Left ventricle myocardium inferior (tissue), 1 donor: ENCODE data around the gene ACAD9. TPM values are rescaled to one million over a fixed set of nuclear protein-coding genes. Genes with fewer than 3 reads are reported as not detected.
A peak's percentile ranks its signal among the peaks of the same experiment; 100 is the strongest.
"Not testable (repeated sequence)": the region's sequence is repeated elsewhere in the genome, so short reads cannot be mapped to it uniquely, and the experiment has no call there.

Experiments
- DNase-seq: peaks from one replicate; pipeline ENCODE4 v3.0.0-alpha.2; 2020
- H3K27ac ChIP-seq: fragments of 200-600 bp; replicated peaks from 2 replicates; pipeline ENCODE4 v1.8.0; 2021
- H3K27me3 ChIP-seq: fragments of 200-600 bp; 2 replicates; pipeline ENCODE4 v1.8.0; 2021; ENCODE audit warnings: low read depth
- H3K36me3 ChIP-seq: fragments of 200-600 bp; 2 replicates; pipeline ENCODE4 v1.8.0; 2021
- H3K4me1 ChIP-seq: fragments of 200-600 bp; 2 replicates; pipeline ENCODE4 v1.8.0; 2021
- H3K4me3 ChIP-seq: fragments of 200-600 bp; 2 replicates; pipeline ENCODE4 v1.8.0; 2021; ENCODE audit warnings: mild to moderate bottlenecking, moderate library complexity
- H3K9me3 ChIP-seq: fragments of 200-600 bp; replicated peaks from 2 replicates; pipeline ENCODE4 v1.8.0; 2021
- CTCF ChIP-seq: fragments of 200-600 bp; IDR thresholded peaks from 2 replicates; pipeline ENCODE4 v1.8.0; 2021; ENCODE audit warnings: antibody characterized with exemption, mild to moderate bottlenecking, borderline replicate concordance
- intact Hi-C: fragments of 100-400 bp; cut with micrococcal nuclease; formaldehyde crosslinking; loops from one replicate; pipeline ENCODE4 v1.11.0; 2022
- long read RNA-seq: library from polyadenylated mRNA; unstranded; transcript quantifications from one replicate; pipeline ENCODE4 v2.0.0, GENCODE V29; 2021
- total RNA-seq: library from RNA; stranded (reverse); fragmentation: NEBNext Ultra II Directional; extraction: Animal tissue kit (Norgen Biotek cat#: 25700); gene quantifications from one replicate; pipeline ENCODE4 v1.2.1, GENCODE V29; 2021
- donor health status: DM: no; HTN: yes; CAD: no; lungs with severe emphysema.

Gene ACAD9
- total RNA-seq: 35.9 TPM
- long read RNA-seq, transcript ACAD9-201 (18 exons, 2,454 nt): major isoform, 42 of 43 reads
- long read RNA-seq, partial matches to known transcripts: 1 of 43 reads
- long read RNA-seq, other reads (novel, unspliced or antisense): 0 of 43 reads

GRCh38 chr3:128879125-128879969 lies at the start of gene ACAD9:
TSS of gene ACAD9 (plus strand) at chr3:128879620. CDS start at chr3:128879692, 72 bp downstream.
- intact Hi-C loops: no loop called here
- TF ChIP-seq CTCF: no peak
- Histone ChIP-seq H3K4me1 (peaks cover 80% of the 10 kb centered on the region), H3K27ac (peak within 1 kb of the TSS; percentile 93), H3K4me3 (peak within 1 kb of the TSS; percentile 88), H3K9me3 (no peaks in the 10 kb centered on the region), H3K36me3 (peaks cover 5% of the 10 kb centered on the region), H3K27me3 (no peaks in the 10 kb centered on the region)
- peak; percentile 97 for DNase-seq

DNA sequence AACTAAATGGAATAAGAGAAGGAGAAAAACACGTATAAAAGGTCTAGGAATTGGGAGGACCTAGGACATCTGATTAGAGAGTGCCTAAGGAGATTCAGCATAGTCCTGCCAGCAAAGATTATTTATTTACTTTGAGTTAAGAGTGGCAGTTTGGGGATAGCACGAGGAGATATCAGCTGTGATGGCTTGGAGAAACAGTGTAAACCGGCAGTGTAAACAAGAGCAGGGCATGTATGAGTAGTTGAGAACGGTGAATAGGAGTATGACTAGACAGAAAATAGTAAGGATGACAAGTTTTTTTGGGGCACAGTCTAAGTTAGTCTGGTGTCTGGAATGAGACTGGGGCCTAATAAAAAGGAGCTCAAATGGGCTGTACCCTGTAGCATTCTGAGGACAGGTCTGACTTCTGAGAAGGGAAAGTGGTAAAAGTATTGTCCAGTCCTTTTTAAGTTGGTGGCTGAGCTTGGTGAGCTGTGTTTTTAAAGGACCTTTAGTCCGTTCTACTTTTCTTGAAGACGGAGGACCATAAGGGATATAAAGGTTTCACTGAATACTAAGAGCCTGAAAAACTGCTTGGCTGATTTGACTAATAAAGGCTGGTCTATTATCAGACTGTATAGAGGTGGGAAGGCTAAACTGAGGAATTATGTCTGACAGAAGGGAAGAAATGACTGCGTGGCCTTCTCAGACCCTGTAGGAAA lies 49.3 kb upstream of the ACAD9 start:
- H3K4me1 ChIP-seq, H3K27ac ChIP-seq, H3K9me3 ChIP-seq, H3K27me3 ChIP-seq, H3K4me3 ChIP-seq, H3K36me3 ChIP-seq, DNase-seq, intact Hi-C loops: not testable (repeated sequence)

DNA sequence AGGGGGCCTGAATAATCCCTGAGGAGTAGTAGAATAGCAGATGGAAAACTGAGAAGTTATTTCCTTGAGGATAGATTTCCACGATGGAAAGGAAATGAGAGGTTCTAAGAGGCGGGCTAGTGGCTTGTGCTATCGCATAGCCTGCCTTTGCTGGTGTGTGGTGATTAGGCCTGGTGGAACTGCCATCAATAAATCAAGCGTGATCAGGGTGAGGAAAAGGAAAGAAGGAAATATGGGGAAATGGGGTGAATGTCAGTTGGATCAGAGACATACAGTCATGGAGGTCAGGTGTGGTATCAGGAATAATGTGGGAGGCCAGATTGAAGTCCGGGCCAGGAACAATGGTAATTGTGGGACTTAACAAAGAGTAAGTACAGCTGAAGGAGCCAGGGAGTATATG lies 48.7 kb upstream of the ACAD9 start:
- DNase-seq, H3K27me3 ChIP-seq, H3K36me3 ChIP-seq, H3K9me3 ChIP-seq, H3K4me1 ChIP-seq, H3K27ac ChIP-seq, intact Hi-C loops, H3K4me3 ChIP-seq: not testable (repeated sequence)

GRCh38 chr3:128832979-128833378 lies 46.4 kb upstream of the ACAD9 start:
- DNase-seq, H3K27me3 ChIP-seq, intact Hi-C loops, H3K4me1 ChIP-seq, H3K36me3 ChIP-seq, H3K27ac ChIP-seq, H3K4me3 ChIP-seq, H3K9me3 ChIP-seq: not testable (repeated sequence)

- Histone ChIP-seq H3K36me3 (no peaks in the 10 kb centered on the region), H3K9me3 (no peaks in the 10 kb centered on the region), H3K27ac (no peak overlapping the region), H3K4me1 (no peaks in the 10 kb centered on the region), H3K27me3 (no peaks in the 10 kb centered on the region), H3K4me3 (no peak overlapping the region)
- DNase-seq: no peak
- TF ChIP-seq CTCF: no peak
- intact Hi-C loops: no loop called here
These were observed 44.3 kb upstream of the ACAD9 start for GRCh38 chr3:128835096-128835495.

DNA sequence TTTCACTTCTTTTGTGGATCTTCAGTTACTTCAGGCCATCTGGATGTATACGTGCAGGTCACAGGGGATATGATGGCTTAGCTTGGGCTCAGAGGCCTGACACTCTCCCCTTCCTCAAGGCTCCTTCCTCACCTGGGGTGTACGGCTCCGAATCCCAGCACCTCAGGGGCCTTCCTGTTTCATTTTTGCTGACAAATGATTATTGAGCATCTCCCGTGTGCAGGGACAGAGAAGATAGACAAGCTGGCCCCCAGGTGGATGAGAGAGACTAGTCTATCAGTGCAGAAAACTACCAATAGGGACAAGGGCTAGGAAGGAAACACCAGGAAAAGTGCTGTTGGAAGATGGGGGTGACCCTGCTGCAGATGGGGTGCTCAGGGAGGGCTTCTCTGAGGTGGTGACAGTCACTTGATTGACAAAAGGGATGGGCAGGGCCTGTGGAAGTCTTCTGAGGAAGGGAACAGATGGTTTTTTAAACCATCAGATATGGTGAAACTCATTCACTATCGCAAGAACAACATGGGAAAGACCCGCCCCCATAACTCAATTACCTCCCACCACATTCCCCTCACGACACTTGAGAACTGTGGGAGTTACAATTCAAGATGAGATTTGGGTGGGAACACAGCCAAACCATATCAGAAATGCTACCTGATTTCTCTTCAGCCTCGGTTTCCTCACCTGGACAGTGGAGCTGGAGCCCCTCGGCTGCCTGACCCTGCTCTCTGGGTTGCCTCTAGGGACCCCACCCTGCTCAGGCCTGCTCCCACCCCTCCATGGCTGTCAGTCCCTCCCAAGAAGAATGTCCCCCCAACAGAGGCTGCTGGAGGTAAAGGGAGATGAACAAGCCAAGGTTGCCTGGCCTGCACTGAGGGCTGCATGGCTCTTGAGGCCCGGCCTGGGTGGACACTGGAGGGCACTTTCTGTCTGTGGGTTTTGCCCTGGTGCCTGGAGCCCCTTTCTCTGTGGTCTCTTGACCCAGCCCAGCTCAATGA lies 37.2 kb upstream of the ACAD9 start:
- H3K9me3 ChIP-seq: no peaks in the 10 kb centered on the region
- peaks cover 18% of the 10 kb centered on the region for H3K4me1 ChIP-seq
- no peak for TF ChIP-seq CTCF
- intact Hi-C loops: no loop called here
- DNase-seq: no peak
- no peaks in the 10 kb centered on the region for H3K36me3 ChIP-seq
- no peak overlapping the region for H3K27ac ChIP-seq
- H3K4me3 ChIP-seq: no peak overlapping the region
- no peaks in the 10 kb centered on the region for H3K27me3 ChIP-seq
